GM18517 (cell line): ENCODE results near the gene RBX1.
"Not testable (repeated sequence)": the region's sequence is repeated elsewhere in the genome, so short reads cannot be mapped to it uniquely, and the experiment has no call there.

Experiments used
- ATAC-seq: cut with Tn5 transposase; IDR thresholded peaks from one replicate; pipeline ENCODE4 v1.9.1; 2021; ENCODE audit warnings: mild to moderate bottlenecking, moderate library complexity; ENCODE audit not compliant: unreplicated experiment

The RBX1 gene

GRCh38 chr22:40967111-40967760 is 16.1 kb downstream of the RBX1 start:
- ATAC-seq: no peak

DNA sequence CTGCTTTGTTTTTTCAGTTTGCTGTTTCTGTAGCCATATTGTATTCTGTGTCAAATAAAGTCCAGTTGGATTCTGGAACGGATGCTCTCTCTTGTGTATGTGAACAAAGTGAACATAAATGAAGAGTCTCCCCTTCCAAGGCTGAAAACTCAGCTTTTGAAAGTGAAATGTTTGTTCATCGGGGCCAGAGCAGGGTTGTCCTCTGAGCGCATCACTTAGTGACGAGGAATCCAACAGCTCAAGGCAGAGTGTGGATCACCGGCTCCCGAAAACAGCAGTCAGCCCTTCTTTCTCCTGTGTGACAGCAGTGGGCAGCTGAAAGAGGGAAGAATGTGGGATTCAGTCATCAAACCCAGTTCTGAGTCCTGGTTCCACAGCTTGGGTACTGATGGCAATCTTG is 21.4 kb downstream of the RBX1 start:
- ATAC-seq: no peak

DNA sequence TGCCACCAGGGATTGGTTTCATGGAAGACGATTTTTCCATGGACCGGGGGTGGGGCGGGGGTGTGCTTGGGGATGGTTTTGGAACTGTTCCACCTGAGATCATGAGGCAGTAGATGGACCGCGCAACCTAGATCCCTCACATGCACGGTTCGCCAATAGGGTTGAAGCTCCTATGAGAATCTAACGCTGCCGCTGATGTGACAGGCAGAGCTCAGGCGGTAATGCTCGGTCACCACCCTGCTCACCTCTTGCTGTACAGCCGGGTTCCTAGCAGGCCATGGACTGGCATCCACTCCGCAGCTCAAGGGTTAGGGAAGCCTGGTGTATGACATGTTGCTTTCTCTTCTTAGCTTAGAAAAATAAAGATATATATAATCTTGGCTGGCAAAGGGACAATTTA is 22.0 kb downstream of the RBX1 start:
- ATAC-seq: no peak

GRCh38 chr22:40975366-40975765 is 24.2 kb downstream of the RBX1 start:
- no peak for ATAC-seq

GRCh38 chr22:40976866-40977700 is 25.9 kb downstream of the RBX1 start:
- no peak for ATAC-seq

DNA sequence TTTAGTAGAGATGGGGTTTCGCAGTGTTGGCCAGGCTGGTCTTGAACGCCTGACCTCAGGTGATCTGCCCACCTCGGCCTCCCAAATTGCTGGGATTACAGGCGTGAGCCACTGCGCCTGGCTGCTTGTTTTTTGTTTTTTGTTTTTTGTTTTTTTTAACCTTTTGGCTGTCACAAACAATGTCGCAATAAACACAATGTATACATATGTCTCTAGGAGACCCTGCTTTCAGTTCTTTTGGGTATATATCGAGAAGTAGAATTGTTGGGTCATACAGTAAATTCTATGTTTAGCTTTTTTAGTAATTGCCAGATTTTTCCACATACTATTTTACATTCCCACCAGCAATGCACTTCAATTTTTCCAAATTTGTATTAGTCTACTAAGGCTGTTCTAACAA is 28.0 kb downstream of the RBX1 start:
- ATAC-seq: no peak

- ATAC-seq: no peak
These were observed 28.7 kb downstream of the RBX1 start for GRCh38 chr22:40979871-40980270.

DNA sequence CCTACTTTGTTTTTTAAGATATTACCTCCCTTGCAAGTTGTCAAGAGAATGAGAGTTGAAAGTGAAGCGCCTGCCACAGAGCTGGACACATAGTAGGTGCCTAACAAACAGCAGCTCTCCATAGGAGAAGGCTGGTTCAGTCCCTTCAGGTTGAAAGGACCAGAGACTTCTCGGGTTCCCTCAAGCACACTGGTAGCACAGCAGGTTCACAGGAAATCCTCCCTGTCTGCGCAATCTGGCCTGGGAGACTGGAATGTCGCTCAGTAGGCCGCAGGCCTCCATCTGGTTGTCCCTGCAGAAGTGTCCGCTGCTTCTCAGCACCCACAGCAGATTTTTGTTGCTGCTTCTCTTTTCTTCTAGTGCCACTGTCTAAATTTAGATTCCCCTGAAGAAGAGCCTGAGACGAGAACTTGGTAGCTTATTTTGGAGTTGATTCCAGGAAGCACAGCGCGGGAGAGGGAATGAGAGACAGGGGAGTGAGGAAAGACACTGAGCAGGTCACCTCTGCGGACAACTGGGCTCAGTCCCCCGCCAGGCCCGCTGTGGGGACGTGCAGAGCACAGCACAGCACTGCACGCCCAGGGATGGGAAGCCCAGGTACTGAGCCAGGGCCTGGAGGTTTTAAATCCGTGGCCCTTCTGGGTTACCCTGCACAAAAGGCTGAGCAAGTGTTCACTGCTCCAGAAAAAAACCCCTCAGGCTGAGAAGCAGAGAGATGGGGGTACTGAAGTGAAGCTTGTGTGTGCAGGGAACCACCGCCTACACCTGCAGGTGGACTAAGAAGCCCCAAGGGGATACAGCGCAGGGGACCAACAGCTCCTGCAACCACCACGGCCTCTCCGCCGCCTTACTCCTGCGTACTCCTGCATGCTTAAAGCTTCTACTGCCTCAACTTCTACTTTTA is 31.6 kb downstream of the RBX1 start:
- ATAC-seq: no peak

DNA sequence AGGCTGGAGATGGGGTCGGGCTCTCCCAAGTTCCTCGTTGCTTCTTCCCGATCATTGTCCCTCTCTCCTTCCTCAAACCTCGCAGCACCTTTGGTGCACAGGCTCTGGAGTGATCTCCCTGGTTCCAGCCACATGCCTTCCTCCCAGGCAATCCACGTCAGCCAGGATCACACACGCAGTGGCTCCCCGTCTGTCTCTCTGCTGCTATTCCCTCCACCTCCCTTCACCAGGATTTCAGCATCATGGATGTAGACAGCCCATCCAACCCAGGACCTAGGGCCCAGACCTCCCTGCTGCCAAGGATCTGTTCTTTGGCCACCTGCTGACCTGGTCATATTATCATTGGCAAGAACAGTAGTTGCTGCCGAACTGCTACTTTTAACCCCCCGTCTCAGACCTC is 40.1 kb downstream of the RBX1 start:
- no peak for ATAC-seq

- no peak for ATAC-seq
These were observed 44.6 kb downstream of the RBX1 start for GRCh38 chr22:40995821-40996220.

DNA sequence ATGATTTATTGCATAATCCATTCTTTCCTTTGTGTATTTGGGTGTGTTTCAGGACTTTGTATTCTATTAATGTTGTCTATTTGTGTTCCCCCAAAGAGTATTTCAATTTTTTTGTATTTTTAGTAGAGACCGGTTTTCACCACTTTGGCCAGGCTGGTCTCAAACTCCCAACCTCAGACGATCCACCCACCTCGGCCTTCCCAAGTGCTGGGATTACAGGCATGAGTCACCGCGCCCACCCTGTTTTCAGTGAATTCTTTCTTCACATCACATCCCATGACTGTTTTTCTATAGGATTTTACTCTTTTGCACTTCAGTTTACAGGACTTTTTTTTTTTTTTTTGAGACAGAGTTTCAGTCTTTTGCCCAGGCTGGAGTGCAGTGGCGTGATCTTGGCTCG is 46.3 kb downstream of the RBX1 start:
- ATAC-seq: no peak

- ATAC-seq: no peak
These were observed 48.9 kb downstream of the RBX1 start for GRCh38 chr22:41000040-41000565.

DNA sequence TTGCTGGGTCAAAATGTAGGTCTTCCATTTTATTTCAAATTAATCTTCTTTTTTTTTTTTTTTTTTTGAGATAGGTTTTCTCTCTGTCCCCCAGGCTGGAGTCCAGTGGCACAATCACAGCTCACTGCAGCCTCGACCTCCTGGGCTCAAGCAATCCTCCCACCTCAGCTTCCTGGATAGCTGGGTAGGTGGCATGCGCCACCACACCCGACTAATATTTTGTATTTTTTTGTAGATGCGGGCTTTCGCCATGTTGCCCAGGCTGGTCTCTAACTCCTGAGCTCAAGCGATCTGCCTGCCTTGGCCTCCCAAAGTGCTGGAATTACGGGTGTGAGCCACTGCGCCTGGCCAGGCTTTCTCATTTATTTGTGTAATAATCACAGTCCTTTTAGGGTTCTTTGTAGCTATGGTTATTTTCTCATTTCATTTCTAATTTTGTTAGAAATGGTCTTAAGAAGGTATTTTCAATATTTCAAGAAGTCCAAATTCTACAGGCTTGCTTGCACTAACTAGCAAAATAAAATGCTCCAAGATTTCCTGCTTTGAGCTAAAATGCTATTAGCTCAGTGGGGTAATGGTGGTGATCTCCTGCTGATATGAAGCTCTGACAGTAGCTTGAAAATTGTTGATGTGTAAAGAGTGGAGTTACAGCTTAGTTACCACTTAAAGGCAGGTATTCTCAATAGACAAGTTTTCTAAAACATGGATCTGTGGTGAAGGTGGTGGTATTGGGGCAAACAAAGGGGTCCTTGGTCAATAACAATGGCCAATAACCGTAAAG is 50.0 kb downstream of the RBX1 start:
- ATAC-seq: no peak

DNA sequence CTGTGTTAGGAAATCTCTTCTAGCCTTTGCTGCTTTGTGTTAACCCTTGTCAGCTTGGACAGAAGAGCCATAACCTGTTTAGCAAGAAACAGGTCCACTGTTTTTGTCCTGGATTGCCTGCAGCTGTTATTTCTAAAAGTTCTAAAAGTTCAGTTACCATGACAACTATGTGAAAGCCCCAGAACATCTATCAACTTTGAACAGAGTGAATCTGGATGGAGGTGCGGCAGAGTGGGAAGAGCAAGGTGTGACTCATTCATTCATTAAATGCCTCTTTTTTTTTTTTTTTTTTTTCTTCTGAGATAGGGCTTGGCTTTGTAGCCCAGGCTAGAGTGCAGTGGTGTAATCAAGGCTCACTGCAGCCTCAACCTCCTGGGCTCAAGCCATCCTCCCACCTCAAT is 50.5 kb downstream of the RBX1 start:
- no peak for ATAC-seq

DNA sequence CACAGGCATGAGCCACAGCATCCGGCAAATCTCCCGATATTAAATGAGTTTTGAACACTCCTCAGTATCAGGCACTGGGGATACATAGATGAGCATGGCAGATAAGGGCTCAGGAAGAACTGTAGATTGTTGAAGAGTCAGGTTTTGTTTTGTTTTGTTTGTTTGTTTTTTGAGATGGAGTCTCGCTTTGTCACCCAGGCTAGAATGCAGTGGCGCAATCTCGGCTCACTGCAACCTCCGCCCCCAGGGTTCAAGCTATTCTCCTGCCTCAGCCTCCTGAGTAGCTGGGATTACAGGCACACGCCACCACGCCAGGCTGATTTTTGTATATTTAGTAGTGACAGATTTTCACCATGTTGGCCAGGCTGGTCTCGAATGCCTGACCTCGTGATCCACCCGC is 51.2 kb downstream of the RBX1 start:
- not testable (repeated sequence) for ATAC-seq

DNA sequence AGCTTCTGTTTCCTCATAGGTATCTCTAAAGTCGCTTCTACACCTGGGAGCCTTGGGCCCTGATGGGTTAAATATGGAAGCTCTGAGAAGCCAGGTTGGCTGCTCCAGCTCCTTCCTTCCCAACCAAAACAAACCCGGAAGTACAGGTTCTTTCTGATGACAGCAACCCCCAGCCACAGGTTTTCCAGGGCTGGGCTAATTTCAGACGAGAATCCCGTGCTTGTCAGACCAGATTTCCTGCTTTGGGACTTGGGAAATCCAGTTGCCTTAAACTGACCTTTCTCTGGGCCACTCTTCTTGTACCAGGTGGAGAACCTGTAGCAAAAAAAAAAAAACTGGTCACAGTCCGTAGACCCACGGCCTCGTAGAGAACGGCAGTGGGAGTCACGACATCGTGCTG is 51.9 kb downstream of the RBX1 start:
- no peak for ATAC-seq

DNA sequence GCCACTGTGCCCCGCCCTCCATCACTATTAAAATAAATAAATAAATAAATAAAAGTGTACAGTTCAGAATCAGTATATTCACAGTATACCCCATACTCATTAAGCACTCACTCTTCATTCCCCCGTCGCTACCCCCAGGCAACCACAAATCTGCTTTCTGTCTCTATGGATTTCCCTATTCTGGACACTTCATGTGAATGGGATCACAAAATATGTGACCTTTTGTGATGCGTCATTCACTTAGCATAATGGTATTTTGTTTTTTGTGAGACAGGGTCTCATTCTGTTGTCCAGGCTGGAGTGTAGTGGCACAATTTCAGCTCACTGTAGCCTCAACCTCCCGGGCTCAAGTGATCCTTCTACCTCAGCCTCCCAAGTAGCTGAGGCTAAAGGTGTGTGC is 52.8 kb downstream of the RBX1 start:
- no peak for ATAC-seq

- no peak for ATAC-seq
These were observed 58.2 kb downstream of the RBX1 start for GRCh38 chr22:41009222-41009948.

DNA sequence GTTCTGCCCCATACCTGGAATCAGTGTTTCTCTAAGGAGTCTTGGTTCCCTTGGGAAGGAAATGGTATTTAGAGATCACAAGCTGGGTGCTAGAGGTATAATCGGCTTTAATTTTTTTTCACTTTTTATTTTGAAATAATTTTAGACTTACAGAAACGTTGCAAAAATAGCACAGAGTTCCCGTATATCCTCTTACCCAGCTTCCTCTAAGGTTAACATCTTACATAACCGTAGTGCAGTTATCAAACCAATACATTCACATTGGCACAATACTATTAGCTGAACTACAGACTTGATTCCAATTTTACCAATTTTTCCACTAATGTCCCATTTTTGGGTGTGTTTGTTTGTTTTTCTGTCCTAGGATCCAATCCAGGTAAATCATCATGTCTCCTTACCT is 63.8 kb downstream of the RBX1 start:
- no peak for ATAC-seq

DNA sequence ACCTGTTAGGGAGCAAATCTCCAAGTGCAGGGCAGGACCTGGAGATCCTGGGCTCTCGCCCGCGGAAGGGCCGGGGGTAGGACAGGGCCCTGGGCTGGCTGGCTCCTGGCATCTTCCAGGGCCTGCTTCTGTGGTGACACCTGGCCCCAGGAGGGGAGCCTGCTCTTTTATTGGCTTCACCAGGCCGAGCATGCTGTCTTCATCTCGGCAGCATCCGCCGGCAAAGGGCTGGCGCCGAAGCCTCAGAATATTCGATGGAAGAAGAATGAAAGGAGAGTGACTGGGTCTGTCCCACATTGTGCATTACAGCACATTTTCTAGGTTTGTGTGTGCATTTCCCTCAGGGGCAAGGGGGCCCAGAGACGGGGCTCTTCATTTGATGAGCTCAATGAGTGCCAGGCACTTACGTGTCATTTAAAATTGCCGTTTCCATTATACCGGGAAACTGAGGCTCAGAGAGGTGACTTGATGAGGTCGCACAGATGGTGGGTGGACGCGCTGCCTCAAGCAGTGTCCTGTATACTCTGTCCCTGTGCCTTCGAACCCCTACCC is 70.0 kb downstream of the RBX1 start:
- ATAC-seq: no peak
